GM19099 (cell line): ENCODE data around the gene TMEM178A.

Experiments used
- POLR2A ChIP-seq: IDR thresholded peaks from 3 replicates; pipeline ENCODE4 v1.6.1; 2011; ENCODE audit warnings: low read depth; ENCODE audit not compliant: insufficient read length; ENCODE audit errors: extremely low read depth

The TMEM178A gene

GRCh38 chr2:39715822-39716221 is 50.1 kb downstream of the TMEM178A start:
- TF ChIP-seq POLR2A, result no peak

- TF ChIP-seq POLR2A, result no peak
Measured at GRCh38 chr2:39717067-39717466, 51.4 kb downstream of the TMEM178A start.

GRCh38 chr2:39718483-39718882 is 52.8 kb downstream of the TMEM178A start:
- no peak for TF ChIP-seq POLR2A

- TF ChIP-seq POLR2A, result no peak
Measured at GRCh38 chr2:39719317-39719716, 53.6 kb downstream of the TMEM178A start.

GRCh38 chr2:39720970-39721369 is 55.3 kb downstream of the TMEM178A start:
- TF ChIP-seq POLR2A, result no peak

- TF ChIP-seq POLR2A, result no peak
Measured at GRCh38 chr2:39723497-39723896, 57.8 kb downstream of the TMEM178A start.

- no peak for TF ChIP-seq POLR2A
Measured at GRCh38 chr2:39723946-39724827, 58.5 kb downstream of the TMEM178A start.

- no peak for TF ChIP-seq POLR2A
Measured at GRCh38 chr2:39724828-39725144, 59.1 kb downstream of the TMEM178A start.

GRCh38 chr2:39725401-39725800 is 59.7 kb downstream of the TMEM178A start:
- TF ChIP-seq POLR2A, result no peak

- no peak for TF ChIP-seq POLR2A
Measured at GRCh38 chr2:39728941-39729351, 63.2 kb downstream of the TMEM178A start.

GRCh38 chr2:39730276-39730675 is 64.6 kb downstream of the TMEM178A start:
- no peak for TF ChIP-seq POLR2A

GRCh38 chr2:39730685-39731302 is 65.1 kb downstream of the TMEM178A start:
- TF ChIP-seq POLR2A, result no peak

- TF ChIP-seq POLR2A, result no peak
Measured at GRCh38 chr2:39731546-39731945, 65.8 kb downstream of the TMEM178A start.

- TF ChIP-seq POLR2A, result no peak
Measured at GRCh38 chr2:39732482-39732881, 66.8 kb downstream of the TMEM178A start.

GRCh38 chr2:39733070-39733674 is 67.5 kb downstream of the TMEM178A start:
- no peak for TF ChIP-seq POLR2A

- no peak for TF ChIP-seq POLR2A
Measured at GRCh38 chr2:39734445-39734844, 68.7 kb downstream of the TMEM178A start.
